ENCODE measurements around the gene THSD8. TPM values are rescaled to one million over a fixed set of nuclear protein-coding genes. Genes with fewer than 3 reads are reported as not detected.

THSD8 gene
- total and polyA plus RNA-seq, 2 donors (not counting 1 experiment from before 2014, with no cell fraction given) = not detected

GRCh38 chr19:12821761-12822160 is 19.9 kb downstream of the THSD8 start:
- ChIA-PET CTCF (interaction anchor here (1.2 to 1.9 kb wide), 3 partner anchors 26 to 62 kb away, joined by 3 to 5 read pairs (median 4); no protein-coding TSS in a partner anchor), POLR2A (no interaction called here)

More at GRCh38 chr19:12821761-12822160, 19.9 kb downstream of the THSD8 start:
- H3K9me3 Mint-ChIP-seq (ENCODE audit: insufficient read depth) = no peaks in the 10 kb centered on the region
- H3K4me2 ChIP-seq (replicated peaks; ENCODE audit: low read depth, low read length, poor library complexity, severe bottlenecking) = no peak overlapping the region
- H3K27ac Mint-ChIP-seq = no peak overlapping the region
- TF ChIP-seq EZH2 (IDR thresholded peaks at IDR 0.05; ENCODE audit: borderline replicate concordance, insufficient read depth, low read depth, low read length, poor library complexity, severe bottlenecking) (no peak), CTCF (IDR thresholded peaks at IDR 0.05) (no peak)
- no peak for DNase-seq
- no peak overlapping the region for H3K4me3 Mint-ChIP-seq
- H4K20me1 ChIP-seq (ENCODE audit: control insufficient read depth, insufficient read depth, low read length, poor library complexity, severe bottlenecking) = no peaks in the 10 kb centered on the region
- ATAC-seq (ENCODE audit: low read depth) = no peak
- peaks cover 0 to 18% (median 0%) of the 10 kb centered on the region in 3 donors for H3K9me3 ChIP-seq (ENCODE audit: control extremely low read depth in 1 of 3, control insufficient read depth in 2 of 3, insufficient read depth in 1 of 3, low read length in 2 of 3)
- H3K27me3 ChIP-seq (replicated peaks in 1 of 4; ENCODE audit: control extremely low read depth in 1 of 4, control insufficient read depth in 3 of 4, insufficient read depth in 4 of 4, low read length in 3 of 4) = peaks cover 0 to 29% (median 14%) of the 10 kb centered on the region in 4 experiments
- H3K4me1 ChIP-seq (ENCODE audit: control insufficient read depth in 2 of 2, insufficient read depth in 2 of 2, low read length in 2 of 2) = peaks cover 10 to 11% of the 10 kb centered on the region in 2 donors
- H3K4me3 ChIP-seq (ENCODE audit: control extremely low read depth in 1 of 5, extremely low read depth in 1 of 5, insufficient read depth in 1 of 5, low read depth in 2 of 5, low read length in 4 of 5) = no peak overlapping the region
- H3K9ac ChIP-seq (ENCODE audit: low read length) = no peak overlapping the region
- H3K27ac ChIP-seq (ENCODE audit: low read length in 2 of 2) = no peak overlapping the region
- H3K27me3 Mint-ChIP-seq = peaks cover 18% of the 10 kb centered on the region
- H3K36me3 ChIP-seq (replicated peaks in 1 of 2; ENCODE audit: control extremely low read depth in 1 of 2, control insufficient read depth in 1 of 2, extremely low read depth in 1 of 2, insufficient read depth in 2 of 2, low read length in 1 of 2) = no peaks in the 10 kb centered on the region
- no peaks in the 10 kb centered on the region for H3K79me2 ChIP-seq (ENCODE audit: control insufficient read depth, insufficient read depth, low read length)
- H2AFZ ChIP-seq (ENCODE audit: insufficient read depth, low read depth, low read length, poor library complexity, severe bottlenecking) = no peak overlapping the region
- WGBS (ENCODE audit: insufficient coverage) = 80% methylated on average over 1 of the region's 2 CpGs
- intact Hi-C loops (cut with micrococcal nuclease) = no loop called here
- H3K4me1 Mint-ChIP-seq = peaks cover 8% of the 10 kb centered on the region
